ENCODE measurements around the gene CASD1. TPM values are rescaled to one million over a fixed set of nuclear protein-coding genes. Genes with fewer than 3 reads are reported as not detected.

Gene CASD1
- 18.3 and 20.3 TPM in 2 replicates for total RNA-seq

DNA sequence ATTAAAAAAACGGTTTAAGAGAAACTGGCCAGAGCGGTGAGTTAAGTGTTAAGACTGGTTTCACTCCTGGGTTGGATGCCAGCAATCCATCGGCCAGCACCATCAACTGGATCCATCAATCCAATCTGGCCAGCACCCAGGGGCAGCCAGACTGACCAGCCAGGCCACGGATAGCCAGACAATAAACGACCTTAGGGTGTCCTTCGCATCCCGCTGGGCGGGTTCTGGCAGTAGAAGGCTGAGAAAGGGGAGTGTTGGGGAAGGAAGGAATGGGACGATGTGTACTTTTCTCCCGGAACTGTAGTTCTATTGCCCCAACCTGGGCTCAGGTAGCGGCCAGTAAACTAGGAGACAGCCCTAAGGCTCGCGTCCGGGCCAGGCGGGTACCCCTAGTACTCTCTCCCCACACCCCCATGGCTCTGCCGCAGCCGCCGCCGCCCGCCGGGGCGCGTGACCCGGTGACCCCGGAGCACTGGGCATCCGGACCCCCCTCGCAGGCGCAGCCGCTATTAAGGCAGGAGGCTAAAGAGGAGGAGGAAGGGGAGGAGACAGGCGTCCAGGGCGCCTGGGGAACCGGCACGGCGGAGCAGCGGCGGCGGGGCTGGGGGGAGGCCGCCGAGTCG lies at the start of gene CASD1:
Gene CASD1, plus strand, starts transcription at position 546 of the 623 bp plus-strand sequence. CDS start 276 bp downstream, outside the sequence.

Other genes starting within 250 kb of the CASD1 start
- 5.8 and 34.4 TPM in 2 replicates for gene COL1A2, start 114.9 kb upstream of the CASD1 start, total RNA-seq
- 93.9 and 139 TPM in 2 replicates for gene SGCE, start 146.3 kb downstream of the CASD1 start, total RNA-seq

Data from dermis lymphatic vessel endothelial cell (primary cell).